Measurements from ENCODE around the gene LCP1.

The LCP1 gene

GRCh38 chr13:46134494-46134893 lies 47.5 kb downstream of the LCP1 start:
- in situ Hi-C loops (cut with MboI; ENCODE audit: low sequenced_read_pairs), result no loop called here

GRCh38 chr13:46132109-46132508 lies 49.9 kb downstream of the LCP1 start:
- in situ Hi-C loops (cut with MboI; ENCODE audit: low sequenced_read_pairs), result no loop called here

- in situ Hi-C loops (cut with MboI; ENCODE audit: low sequenced_read_pairs), result no loop called here
Observed at GRCh38 chr13:46131705-46132104, 50.3 kb downstream of the LCP1 start.

DNA sequence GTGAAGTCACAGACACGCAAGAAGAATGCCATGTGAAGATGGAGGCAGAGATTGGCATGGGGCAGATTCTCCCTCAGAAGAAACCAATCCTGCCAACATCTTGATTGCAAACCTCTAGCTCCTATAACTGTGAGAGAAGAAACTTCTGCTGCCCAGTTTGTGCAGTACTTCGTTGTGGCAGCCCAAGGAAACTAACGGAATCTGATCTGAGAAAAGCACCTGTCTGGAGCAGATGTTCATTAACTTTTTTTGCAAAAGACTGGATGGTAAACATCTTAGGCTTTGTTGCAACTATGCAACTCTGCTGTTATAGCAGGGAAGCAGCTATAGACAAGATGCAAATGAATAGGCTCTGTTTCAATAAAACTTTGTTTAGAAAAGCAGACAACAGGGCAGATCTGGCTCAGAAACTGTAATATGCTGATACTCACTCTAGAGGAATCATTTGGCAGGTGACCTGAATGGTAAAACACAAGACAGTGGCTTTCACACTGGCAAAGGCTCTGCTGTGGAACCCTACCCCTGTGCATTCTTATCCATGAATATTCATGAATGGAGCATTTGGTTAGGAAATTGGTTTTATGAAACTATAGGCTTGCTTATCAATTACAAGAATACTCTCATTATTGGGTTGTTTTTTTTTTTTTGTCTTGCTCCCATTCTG lies 51.9 kb downstream of the LCP1 start:
- in situ Hi-C loops (cut with MboI; ENCODE audit: low sequenced_read_pairs), result no loop called here

DNA sequence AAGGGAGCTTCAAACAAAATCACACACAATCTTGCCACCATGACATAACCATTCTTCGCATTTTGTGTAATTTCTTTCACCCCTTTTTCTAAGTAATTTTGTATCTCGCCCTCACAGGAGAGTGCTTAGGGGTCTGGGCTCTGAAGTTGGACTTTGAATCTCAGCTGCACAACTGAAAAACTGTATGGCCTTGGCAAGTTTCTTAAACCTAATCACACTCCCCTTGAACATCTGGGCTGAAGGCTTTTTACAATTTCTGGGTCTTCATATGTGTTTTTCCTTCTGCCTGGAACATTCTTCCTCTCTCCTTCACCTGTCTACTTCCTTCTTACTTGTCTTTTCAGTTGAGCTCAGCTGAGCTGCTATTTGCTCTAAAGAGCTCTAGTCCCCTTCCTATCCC lies 52.9 kb downstream of the LCP1 start:
- in situ Hi-C loops (cut with MboI; ENCODE audit: low sequenced_read_pairs), result no loop called here

GRCh38 chr13:46127358-46128023 lies 54.5 kb downstream of the LCP1 start:
- in situ Hi-C loops (cut with MboI; ENCODE audit: low sequenced_read_pairs), result no loop called here

DNA sequence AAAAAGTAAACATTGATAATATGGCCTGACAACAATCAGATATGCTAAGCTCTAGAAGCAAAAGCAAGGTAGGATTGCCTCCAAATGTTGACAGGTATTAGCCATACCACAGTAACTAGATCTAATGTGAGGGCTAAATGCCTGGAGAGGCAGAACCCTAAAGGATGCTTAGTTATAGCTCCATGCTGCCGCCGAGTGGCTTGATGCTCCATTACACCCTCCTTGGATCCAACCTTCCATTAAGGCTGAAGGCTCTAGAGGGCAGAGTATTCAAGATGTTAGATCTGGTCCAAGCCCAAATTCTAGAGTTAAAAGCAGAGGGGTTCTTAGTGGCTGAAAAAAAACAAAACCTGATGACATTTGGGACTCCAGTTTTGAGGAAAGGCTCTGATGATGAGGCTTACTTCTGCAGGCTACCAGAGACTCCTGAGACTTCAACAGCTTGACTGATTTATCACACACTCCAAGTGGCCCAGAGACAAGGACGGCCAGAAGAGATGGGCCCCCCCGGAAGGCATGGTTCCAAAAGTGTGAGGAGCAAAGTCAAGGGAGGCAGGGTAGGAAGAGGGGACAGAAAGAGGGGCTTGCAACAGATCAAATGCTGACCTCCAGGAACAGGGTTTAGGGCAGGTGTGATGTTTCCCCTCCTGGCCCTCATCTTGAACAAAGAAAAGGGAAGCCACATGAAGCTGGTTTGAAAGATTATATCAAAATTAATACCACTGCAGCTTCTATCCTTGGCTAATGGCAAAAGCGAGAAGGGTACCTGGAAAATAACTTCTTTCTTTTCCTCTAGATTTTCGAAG lies 55.2 kb downstream of the LCP1 start:
- in situ Hi-C loops (cut with MboI; ENCODE audit: low sequenced_read_pairs), result no loop called here

DNA sequence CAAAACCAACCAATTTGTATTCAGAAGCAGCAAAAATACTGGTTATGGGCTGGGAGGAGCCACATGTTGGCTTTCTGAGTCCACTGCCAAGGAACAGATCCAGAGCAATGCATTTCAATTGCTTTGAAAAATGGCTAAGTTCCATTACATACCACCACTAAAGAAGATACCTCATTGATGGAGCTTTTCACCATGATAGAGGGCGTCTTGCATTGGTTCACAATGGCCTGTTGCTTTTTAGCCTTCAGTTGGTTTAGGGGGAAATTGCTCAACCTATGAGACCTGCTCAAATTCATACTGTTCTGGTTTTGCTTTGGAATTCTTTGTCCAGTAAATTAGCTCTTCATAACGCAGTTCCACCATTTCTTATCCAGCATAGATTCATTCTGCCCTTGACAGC lies 55.9 kb downstream of the LCP1 start:
- in situ Hi-C loops (cut with MboI; ENCODE audit: low sequenced_read_pairs), result no loop called here

- in situ Hi-C loops (cut with MboI; ENCODE audit: low sequenced_read_pairs), result loop anchor here (25.0 kb wide), 1 partner anchor 513 kb away; the partner anchor contains the start of gene ERICH6B
Observed at GRCh38 chr13:46124967-46125933, 56.7 kb downstream of the LCP1 start.

DNA sequence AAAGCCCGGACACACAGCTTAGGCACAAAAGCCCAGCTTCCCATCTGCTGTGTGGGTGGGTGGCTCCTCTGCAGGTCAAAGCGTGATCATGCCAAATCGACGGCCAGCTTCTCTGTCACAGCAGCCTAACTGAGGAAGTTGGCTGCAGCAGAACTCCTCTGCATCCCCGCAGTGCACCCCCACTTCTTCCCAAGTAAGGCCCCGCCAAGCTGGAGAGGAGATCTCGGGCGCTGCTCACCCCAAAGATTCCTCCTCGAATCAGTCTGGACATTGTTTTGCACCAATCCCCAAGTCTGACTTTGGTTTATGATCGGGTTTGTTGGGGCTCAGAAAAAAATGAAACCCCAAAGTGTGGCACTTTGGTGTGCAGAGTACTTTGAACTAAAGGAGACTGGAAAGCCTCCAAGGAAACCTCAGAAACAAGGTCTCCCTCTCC lies 57.4 kb downstream of the LCP1 start:
- in situ Hi-C loops (cut with MboI; ENCODE audit: low sequenced_read_pairs), result loop anchor here (25.0 kb wide), 1 partner anchor 512 kb away; the partner anchor contains the start of gene ERICH6B

DNA sequence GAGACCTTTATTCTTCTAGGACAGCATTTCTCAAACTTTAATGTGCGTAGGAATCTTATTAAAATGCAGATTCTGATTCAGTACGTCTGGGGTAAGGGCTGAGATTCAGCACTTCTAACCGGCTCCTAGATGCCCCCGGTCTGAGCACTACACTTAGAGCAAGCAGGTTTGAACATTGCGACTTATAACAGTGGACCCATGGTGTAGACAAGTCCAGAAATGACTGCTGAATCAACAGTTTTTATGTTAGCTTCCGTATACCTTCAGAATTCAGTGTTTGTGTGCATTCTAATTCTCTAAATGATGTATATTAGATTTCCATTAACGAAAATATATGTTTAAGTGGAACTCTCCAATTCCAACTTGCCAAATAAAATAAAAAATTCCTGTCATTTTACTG lies 59.7 kb downstream of the LCP1 start:
- in situ Hi-C loops (cut with MboI; ENCODE audit: low sequenced_read_pairs), result loop anchor here (25.0 kb wide), 1 partner anchor 510 kb away; the partner anchor contains the start of gene ERICH6B

DNA sequence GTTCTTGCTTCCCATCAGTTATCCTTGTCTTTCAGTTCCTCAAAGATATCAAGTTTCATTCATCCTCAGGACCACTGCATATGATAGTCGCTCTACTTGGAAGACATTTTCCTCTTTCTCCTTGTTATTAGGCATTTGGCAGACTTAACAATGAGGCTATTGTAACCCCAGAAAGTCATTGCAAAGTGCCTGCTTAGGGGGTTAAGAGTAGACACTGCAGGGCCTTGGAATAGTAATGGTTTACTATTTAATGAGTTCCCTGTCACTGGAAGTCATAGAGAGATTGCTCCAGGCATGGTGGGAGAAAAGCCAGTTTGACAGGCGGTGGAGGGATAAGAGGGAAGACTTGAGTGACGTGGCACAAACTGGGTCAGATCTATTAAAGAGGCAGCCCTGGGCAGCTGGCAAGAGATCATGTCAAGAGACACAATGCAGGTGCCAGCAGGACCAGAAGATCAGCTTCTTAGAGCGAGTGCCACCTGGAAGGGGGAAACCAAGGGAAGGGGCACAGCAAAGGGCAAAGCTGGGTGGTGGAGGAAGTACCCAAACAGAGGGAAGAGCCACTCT lies 60.3 kb downstream of the LCP1 start:
- in situ Hi-C loops (cut with MboI; ENCODE audit: low sequenced_read_pairs), result loop anchor here (25.0 kb wide), 1 partner anchor 509 kb away; the partner anchor contains the start of gene ERICH6B

DNA sequence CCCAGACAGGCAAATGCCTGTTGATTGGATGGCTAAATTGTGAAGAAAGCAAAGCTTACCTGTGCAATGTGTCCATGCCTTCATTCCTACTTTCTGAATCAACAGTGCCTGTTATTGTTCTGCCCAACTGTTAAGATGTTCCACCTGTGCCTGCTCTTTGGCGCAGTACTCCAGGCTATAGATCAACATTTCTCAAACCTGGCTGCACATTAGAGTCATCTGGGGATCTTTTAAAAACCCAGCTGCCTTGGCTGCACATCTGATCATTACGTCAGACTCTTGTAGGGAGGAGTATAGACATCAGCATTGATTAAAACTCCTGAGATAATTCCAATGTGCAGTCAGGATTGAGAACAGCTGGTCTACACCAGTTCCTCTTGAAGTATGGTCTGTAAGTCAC lies 60.9 kb downstream of the LCP1 start:
- in situ Hi-C loops (cut with MboI; ENCODE audit: low sequenced_read_pairs), result loop anchor here (25.0 kb wide), 1 partner anchor 509 kb away; the partner anchor contains the start of gene ERICH6B

- in situ Hi-C loops (cut with MboI; ENCODE audit: low sequenced_read_pairs), result loop anchor here (25.0 kb wide), 1 partner anchor 508 kb away; the partner anchor contains the start of gene ERICH6B
Observed at GRCh38 chr13:46119883-46120614, 61.9 kb downstream of the LCP1 start.

- in situ Hi-C loops (cut with MboI; ENCODE audit: low sequenced_read_pairs), result loop anchor here (25.0 kb wide), 1 partner anchor 505 kb away; the partner anchor contains the start of gene ERICH6B
Observed at GRCh38 chr13:46116653-46117502, 65.1 kb downstream of the LCP1 start.

- in situ Hi-C loops (cut with MboI; ENCODE audit: low sequenced_read_pairs), result loop anchor here (25.0 kb wide), 1 partner anchor 502 kb away; the partner anchor contains the start of gene ERICH6B
Observed at GRCh38 chr13:46114613-46115012, 67.4 kb downstream of the LCP1 start.

DNA sequence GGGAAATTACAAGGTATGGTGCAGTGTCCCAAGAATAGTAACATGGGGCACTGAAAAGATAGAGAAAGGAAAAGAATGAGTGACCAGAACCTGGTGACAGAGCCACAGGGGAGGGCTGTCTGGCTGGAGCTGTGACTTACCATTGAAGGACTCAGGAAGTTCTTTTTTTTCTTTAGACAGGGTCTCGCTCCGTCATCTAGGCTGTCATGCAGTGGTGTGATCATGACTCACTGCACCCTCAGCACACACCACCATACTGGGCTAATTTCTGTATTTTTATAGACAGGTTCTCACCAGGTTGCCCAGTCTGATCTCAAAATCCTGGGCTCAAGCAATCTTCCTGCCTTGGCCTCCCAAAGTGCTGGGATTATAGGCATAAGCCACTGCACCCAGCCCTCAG lies 68.4 kb downstream of the LCP1 start:
- in situ Hi-C loops (cut with MboI; ENCODE audit: low sequenced_read_pairs), result loop anchor here (25.0 kb wide), 1 partner anchor 501 kb away; the partner anchor contains the start of gene ERICH6B

- in situ Hi-C loops (cut with MboI; ENCODE audit: low sequenced_read_pairs), result loop anchor here (25.0 kb wide), 1 partner anchor 499 kb away; the partner anchor contains the start of gene ERICH6B
Observed at GRCh38 chr13:46111151-46111550, 70.8 kb downstream of the LCP1 start.

Measured in HL-60/S4 treated with retinoic acid at 250 ng/mL for 4 days and 3 days (cell line).